GM12878 (cell line): ENCODE measurements around the gene SMIM13. TPM values are rescaled to one million over a fixed set of nuclear protein-coding genes. Genes with fewer than 3 reads are reported as not detected.

Experiments
- ATAC-seq: fragments of 200-7000 bp; cut with Tn5 transposase; 3 replicates; pipeline ENCODE4 v1.9.1; 2020; ENCODE audit warnings: mild to moderate bottlenecking, moderate library complexity
- BruUV-seq: library from RNA; stranded (reverse); fragments of 400-500 nt; replicated peaks from 2 replicates; lab custom pipeline; 2021; lab: Mats Ljungman, UMichigan
- CTCF ChIA-PET: fragments of 300-600 bp; sonication (Branson Sonifier 250); formaldehyde crosslinking; extraction: SDS; loops from one replicate; lab custom pipeline; 2021; ENCODE audit warnings: inconsistent platforms; lab: Yijun Ruan, JAX
- POLR2A ChIA-PET: fragments of 350-600 bp; formaldehyde crosslinking; extraction: SDS; loops from one replicate; lab custom pipeline; 2021; ENCODE audit warnings: inconsistent platforms; lab: Charles Lee
- RAD21 ChIA-PET: fragments of 300-600 bp; sonication (Branson Sonifier 250); formaldehyde crosslinking; loops from one replicate; lab custom pipeline; 2023; ENCODE audit warnings: antibody characterized with exemption; ENCODE audit not compliant: unreplicated experiment; lab: Charles Lee
- SMC1A ChIA-PET: fragments of 300-600 bp; sonication (Branson Sonifier 250); formaldehyde crosslinking; loops from one replicate; lab custom pipeline; 2023; ENCODE audit not compliant: unreplicated experiment, uncharacterized antibody; lab: Charles Lee
- DNase-seq: peaks from one replicate; pipeline ENCODE4 v3.0.0-alpha.2; 2011; ENCODE audit warnings: low read depth, low spot score
- FAIRE-seq: peaks from 3 replicates; lab custom pipeline; 2011; peaks lifted over from hg19 to GRCh38; lab: Jason Lieb, UNC
- H2AFZ ChIP-seq: 2 replicates; pipeline ENCODE4 v1.6.0; 2011; ENCODE audit warnings: low read depth, low read length, control low read depth; ENCODE audit not compliant: control insufficient read depth
- H3K27ac ChIP-seq: 2 replicates; pipeline ENCODE4 v1.5.1; 2011; ENCODE audit warnings: control low read depth; ENCODE audit not compliant: control insufficient read depth, insufficient read depth
- H3K27me3 ChIP-seq, 2 experiments: replicated peaks in 1 of 2; 2 replicates each; pipeline versions ENCODE4 v1.6.0 to v1.6.1; 2011; ENCODE audit warnings: low read length in 1 of 2; ENCODE audit not compliant: control insufficient read depth in 2 of 2, insufficient read depth in 2 of 2
- H3K36me3 ChIP-seq, 2 experiments: 2 replicates each; pipeline ENCODE4 v1.5.1; 2011; ENCODE audit warnings: low read length in 1 of 2; ENCODE audit not compliant: control insufficient read depth in 2 of 2, insufficient read depth in 2 of 2
- H3K4me1 ChIP-seq: 2 replicates; pipeline ENCODE4 v1.6.1; 2011; ENCODE audit warnings: mild to moderate bottlenecking, low read length, moderate library complexity, mixed read lengths; ENCODE audit not compliant: control insufficient read depth, insufficient read depth
- H3K4me2 ChIP-seq: 2 replicates; pipeline ENCODE4 v1.6.0; 2011; ENCODE audit warnings: control low read depth; ENCODE audit not compliant: control insufficient read depth, insufficient read depth
- H3K4me3 ChIP-seq: fragments of 200-600 bp; sonication (generic); 2 replicates; pipeline ENCODE4 v1.5.1; 2016
- H3K79me2 ChIP-seq: 2 replicates; pipeline ENCODE4 v1.6.0; 2011; ENCODE audit warnings: low read length; ENCODE audit not compliant: control insufficient read depth, insufficient read depth
- H3K9ac ChIP-seq: 2 replicates; pipeline ENCODE4 v1.8.0; 2011; ENCODE audit warnings: low read length, control low read depth, mixed read lengths; ENCODE audit not compliant: control insufficient read depth, insufficient read depth
- H3K9me3 ChIP-seq: replicated peaks from 3 replicates; pipeline ENCODE4 v1.5.1; 2011; ENCODE audit warnings: mild to moderate bottlenecking, low read length; ENCODE audit not compliant: control insufficient read depth, insufficient read depth
- H4K20me1 ChIP-seq: 2 replicates; pipeline ENCODE4 v1.6.0; 2011; ENCODE audit not compliant: control insufficient read depth, insufficient read depth
- EP300 ChIP-seq, 2 experiments: fragments of 150-350 bp in 1 of 2; IDR thresholded peaks; 2 replicates each; pipeline ENCODE4 v1.6.1; 2011 to 2012; ENCODE audit warnings: low read depth in 2 of 2, low read length in 2 of 2, borderline replicate concordance in 1 of 2, improper control_type of control experiment in 1 of 2, inconsistent platforms in 1 of 2; ENCODE audit not compliant: control insufficient read depth in 1 of 2
- EZH2 ChIP-seq: IDR thresholded peaks from 2 replicates; pipeline ENCODE4 v1.6.1; 2012; ENCODE audit warnings: low read depth, mild to moderate bottlenecking, control low read depth, inconsistent platforms, low read length, borderline replicate concordance; ENCODE audit not compliant: control insufficient read depth
- HCFC1 ChIP-seq: fragments of 150-350 bp; IDR thresholded peaks from 2 replicates; pipeline ENCODE4 v1.6.1; 2014; ENCODE audit warnings: low read length
- PKNOX1 ChIP-seq: fragments of 450-650 bp; IDR thresholded peaks from 2 replicates; pipeline ENCODE4 v1.6.1; 2016; ENCODE audit warnings: mild to moderate bottlenecking
- ZZZ3 ChIP-seq: IDR thresholded peaks from 2 replicates; pipeline ENCODE4 v1.6.1; 2011; ENCODE audit warnings: low read depth; ENCODE audit not compliant: control insufficient read depth, insufficient read length
- WGBS: methylation state at CpG from one replicate; pipeline ENCODE4 v1.1.6; 2016; ENCODE audit warnings: low lambda C conversion rate; ENCODE audit not compliant: insufficient replicate concordance, insufficient coverage; ENCODE audit errors: missing lambda C conversion rate; 5-methylcytosine and 5-hydroxymethylcytosine counted together
- in situ Hi-C: fragments of 300-500 bp; cut with MboI; formaldehyde crosslinking; loops from 9 replicates; pipeline ENCODE4 v1.14.3; 2018; ENCODE audit warnings: mixed read lengths
- intact Hi-C: fragments of 100-400 bp; cut with micrococcal nuclease; formaldehyde crosslinking; loops from one replicate; pipeline ENCODE4 v1.14.2; 2022; ENCODE audit not compliant: unreplicated experiment
- polyA plus RNA-seq, 11 experiments: library from polyadenylated mRNA; depleted of rRNA in 4 of 11; unstranded in 6 of 11; stranded (reverse) in 5 of 11; fragments of >200 nt; fragmentation: Nextera tagmentation in 4 of 11; fragmentation: Illumina TruSeq in 1 of 11; extraction: Ambion mirVana in 4 of 11; extraction: Trizol in 1 of 11; gene quantifications; 1 replicate in 1 of 11; 2 replicates in 10 of 11; pipeline versions ENCODE4 v1.2.1 to v1.2.3, GENCODE V29; 2011 to 2016; ENCODE audit warnings: inconsistent platforms in 2 of 11, missing spikeins in 2 of 11, low read depth in 1 of 11
- total RNA-seq, 4 experiments: library from RNA; depleted of rRNA in 3 of 4; stranded (reverse); fragments of >200 nt in 3 of 4; fragmentation: Illumina TruSeq in 1 of 4; extraction: Trizol in 1 of 4; gene quantifications; 2 replicates each; pipeline versions ENCODE4 v1.2.1 to v1.2.3, GENCODE V29; 2013 to 2021

The SMIM13 gene
- total and polyA plus RNA-seq, 10 of the 15 experiments (the other 5 are each of a cell fraction or from before 2014, with no cell fraction given) = 2.0 to 8.5 (median 4.7) TPM

DNA sequence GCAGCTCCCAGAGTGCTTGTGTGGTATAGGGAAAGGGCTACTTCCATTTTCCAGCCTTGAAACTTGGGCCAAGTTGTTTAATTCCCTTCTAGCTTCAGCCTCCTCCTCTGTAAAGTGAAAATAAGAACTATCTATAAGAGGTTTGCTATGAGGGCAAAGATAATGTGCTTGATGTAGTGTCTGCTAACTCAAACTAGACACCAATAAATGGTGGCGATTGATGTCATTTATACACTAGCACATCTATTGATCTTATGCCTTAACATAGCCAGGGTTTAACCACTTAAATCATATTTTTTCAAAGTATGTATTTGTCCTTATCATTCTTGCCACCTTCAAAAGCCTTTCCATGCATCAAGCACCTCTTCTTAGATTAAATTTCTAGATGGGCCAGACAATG, 83.6 kb downstream of the SMIM13 start (continued):
- no peak for TF ChIP-seq EZH2

DNA sequence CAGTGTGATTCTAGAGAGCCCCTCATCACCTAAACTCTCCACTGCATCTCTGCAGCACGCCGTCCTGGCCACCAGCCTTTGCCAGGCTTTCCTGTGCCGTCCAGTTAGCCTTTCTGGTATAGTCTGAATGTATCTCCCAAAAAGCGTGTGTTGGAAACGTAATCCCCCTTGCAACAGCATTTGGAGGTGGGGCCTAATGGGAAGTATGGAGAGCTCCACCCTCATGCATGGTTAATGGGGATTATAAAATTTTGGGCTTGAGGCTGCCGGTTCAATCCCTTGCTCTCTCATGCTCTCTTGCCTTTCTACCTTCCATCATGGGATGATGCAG, 85.4 kb downstream of the SMIM13 start:
- FAIRE-seq (no peak), ATAC-seq (no peak), DNase-seq (no peak)
- no peaks in the 10 kb centered on the region for H3K4me1 ChIP-seq
- intact Hi-C loops (no loop called here), in situ Hi-C loops (loop anchor here (10.0 kb wide), 1 partner anchor 316 kb away; no protein-coding TSS in a partner anchor)
- H3K79me2 ChIP-seq = no peaks in the 10 kb centered on the region
- no peak overlapping the region for H3K4me3 ChIP-seq
- H3K36me3 ChIP-seq = peaks cover 0 to 5% of the 10 kb centered on the region in 2 experiments; a peak in 1 of 4 replicates
- no peaks in the 10 kb centered on the region for H3K9me3 ChIP-seq
- H3K27ac ChIP-seq = no peak overlapping the region
- 98% methylated on average over 6 of the region's 6 CpGs for WGBS
- BruUV-seq = no TSS peak
- H3K4me2 ChIP-seq = no peak overlapping the region
- ChIA-PET SMC1A (no interaction called here), POLR2A (no interaction called here), RAD21 (no interaction called here), CTCF (no interaction called here)
- no peaks in the 10 kb centered on the region for H4K20me1 ChIP-seq
- H3K27me3 ChIP-seq = no peaks in the 10 kb centered on the region
- no peak overlapping the region for H2AFZ ChIP-seq
- TF ChIP-seq ZZZ3 = no peak
- TF ChIP-seq HCFC1 = no peak
- no peak for TF ChIP-seq PKNOX1
- no peak for TF ChIP-seq EP300 (IDR thresholded peaks at IDR 0.05; ENCODE audit: borderline replicate concordance in 1 of 2, control insufficient read depth in 1 of 2, low read depth in 2 of 2, low read length in 2 of 2)
- no peak overlapping the region for H3K9ac ChIP-seq
